HEK293T (cell line): ENCODE data around the gene C18orf63.

Source experiments
- CTBP1 ChIP-seq: fragments of 450-650 bp; IDR thresholded peaks from 2 replicates; pipeline ENCODE4 v1.6.1; 2016; ENCODE audit warnings: borderline replicate concordance
- ELF4 ChIP-seq: fragments of 450-650 bp; IDR thresholded peaks from 2 replicates; pipeline ENCODE4 v1.6.1; 2017; ENCODE audit warnings: antibody characterized with exemption
- FOXA1 ChIP-seq: fragments of 450-650 bp; IDR thresholded peaks from 2 replicates; pipeline ENCODE4 v1.6.1; 2016; ENCODE audit warnings: mild to moderate bottlenecking
- FOXK2 ChIP-seq: fragments of 450-650 bp; IDR thresholded peaks from 2 replicates; pipeline ENCODE4 v1.6.1; 2016; ENCODE audit warnings: mild to moderate bottlenecking
- FOXM1 ChIP-seq: fragments of 450-650 bp; IDR thresholded peaks from 2 replicates; pipeline ENCODE4 v1.6.1; 2017; ENCODE audit warnings: mild to moderate bottlenecking, borderline replicate concordance
- HDGF ChIP-seq: fragments of 450-650 bp; IDR thresholded peaks from 2 replicates; pipeline ENCODE4 v1.6.1; 2017; ENCODE audit warnings: antibody characterized with exemption, borderline replicate concordance
- LEF1 ChIP-seq: fragments of 450-650 bp; IDR thresholded peaks from 2 replicates; pipeline ENCODE4 v1.6.1; 2017; ENCODE audit warnings: mild to moderate bottlenecking, borderline replicate concordance
- NFRKB ChIP-seq: fragments of 450-650 bp; IDR thresholded peaks from 2 replicates; pipeline ENCODE4 v1.6.1; 2016; ENCODE audit warnings: mild to moderate bottlenecking, moderate library complexity
- PKNOX1 ChIP-seq: fragments of 450-650 bp; IDR thresholded peaks from 2 replicates; pipeline ENCODE4 v1.6.1; 2016
- SP1 ChIP-seq: fragments of 450-650 bp; IDR thresholded peaks from 2 replicates; pipeline ENCODE4 v1.6.1; 2017
- SUZ12 ChIP-seq: fragments of 450-650 bp; IDR thresholded peaks from 2 replicates; pipeline ENCODE4 v1.6.1; 2016; ENCODE audit warnings: mild to moderate bottlenecking
- TARDBP ChIP-seq: fragments of 450-650 bp; IDR thresholded peaks from 2 replicates; pipeline ENCODE4 v1.6.1; 2016
- ZNF384 ChIP-seq: fragments of 450-650 bp; IDR thresholded peaks from 2 replicates; pipeline ENCODE4 v1.6.1; 2016

- no peak for TF ChIP-seq SP1
- TF ChIP-seq CTBP1, result no peak
- no peak for TF ChIP-seq ZNF384
- no peak for TF ChIP-seq SUZ12
- TF ChIP-seq FOXM1, result no peak
- TF ChIP-seq TARDBP, result no peak
- no peak for TF ChIP-seq ELF4
- no peak for TF ChIP-seq LEF1
- TF ChIP-seq FOXA1, result no peak
- no peak for TF ChIP-seq HDGF
- TF ChIP-seq NFRKB, result no peak
- TF ChIP-seq PKNOX1, result no peak
- no peak for TF ChIP-seq FOXK2
Observed at GRCh38 chr18:74286106-74286855, 29.4 kb upstream of the C18orf63 start.
